ENCODE results near the gene PTPRA. TPM values are rescaled to one million over a fixed set of nuclear protein-coding genes. Genes with fewer than 3 reads are reported as not detected.
"Not testable (repeated sequence)": the region's sequence is repeated elsewhere in the genome, so short reads cannot be mapped to it uniquely, and the experiment has no call there.

Gene PTPRA
- total and polyA plus RNA-seq, 2 of the 8 experiments (the other 6 are each of a cell fraction or from before 2014, with no cell fraction given): 47.7 to 51.3 TPM

GRCh38 chr20:2831206-2831605 lies 42.1 kb upstream of the PTPRA start:
- H2BK5ac ChIP-seq (ENCODE audit: low read depth, low read length); H4K20me1 ChIP-seq (replicated peaks in 1 of 2; ENCODE audit: control insufficient read depth in 1 of 2, insufficient read depth in 2 of 2, low read length in 2 of 2); H3K56ac ChIP-seq (replicated peaks; ENCODE audit: insufficient read length, low read depth, low read length); H4K91ac ChIP-seq (replicated peaks; ENCODE audit: insufficient read length, low read length); H3K4me3 ChIP-seq (ENCODE audit: extremely low read depth in 1 of 4, insufficient read depth in 2 of 4, low read depth in 3 of 4, low read length in 4 of 4); H3K9ac ChIP-seq (replicated peaks in 1 of 4; ENCODE audit: extremely low read depth in 1 of 4, low read depth in 3 of 4, low read length in 3 of 4); H3K79me2 ChIP-seq (ENCODE audit: control insufficient read depth in 1 of 2, insufficient read depth in 2 of 2, low read length in 2 of 2); H2BK20ac ChIP-seq (ENCODE audit: low read length); H2BK15ac ChIP-seq (ENCODE audit: low read length); POLR2A ChIA-PET (ENCODE audit: partially characterized antibody); H2BK12ac ChIP-seq (ENCODE audit: low read depth, low read length); H4K5ac ChIP-seq (ENCODE audit: insufficient read length, low read depth, low read length); CTCF ChIA-PET (ENCODE audit: partially characterized antibody); H3K4me2 ChIP-seq (ENCODE audit: insufficient read depth in 1 of 2, low read depth in 2 of 2, low read length in 2 of 2); H3K36me3 ChIP-seq (ENCODE audit: control insufficient read depth in 2 of 4, insufficient read depth in 4 of 4, low read length in 3 of 4); H4K8ac ChIP-seq (ENCODE audit: extremely low read depth, insufficient read depth, low read length); H3K4me1 ChIP-seq (replicated peaks in 1 of 4; ENCODE audit: control insufficient read depth in 3 of 4, insufficient read depth in 4 of 4, low read length in 3 of 4); H3K18ac ChIP-seq (ENCODE audit: extremely low read depth, low read length); H2AFZ ChIP-seq (ENCODE audit: low read length); H3K27ac ChIP-seq (ENCODE audit: low read depth, low read length); H3K23ac ChIP-seq (ENCODE audit: insufficient read length); H2AK5ac ChIP-seq (ENCODE audit: low read depth, low read length); H3K4ac ChIP-seq (replicated peaks; ENCODE audit: insufficient read length, low read depth, low read length); H3K79me1 ChIP-seq (ENCODE audit: low read depth, low read length); DNase-seq (ENCODE audit: low read depth in 1 of 2, low spot score in 2 of 2); FAIRE-seq; H3K23me2 ChIP-seq (ENCODE audit: low read depth, low read length); H3K9me3 ChIP-seq (ENCODE audit: insufficient read depth in 2 of 2, low read depth in 1 of 2, low read length in 1 of 2); H3K27me3 ChIP-seq (replicated peaks in 1 of 4; ENCODE audit: control insufficient read depth in 3 of 4, extremely low read depth in 1 of 4, insufficient read depth in 3 of 4, low read length in 3 of 4); H2BK120ac ChIP-seq (replicated peaks; ENCODE audit: low read depth, low read length); H3K14ac ChIP-seq (ENCODE audit: insufficient read length): not testable (repeated sequence)
- 82% methylated on average over 2 of the region's 7 CpGs; no CpG with 5 or more reads in 1 of the 2 experiments for WGBS, 2 experiments (ENCODE audit: extremely low coverage in 1 of 2, insufficient coverage in 1 of 2, insufficient read length in 1 of 2, insufficient replicate concordance in 2 of 2, low coverage in 1 of 2, low lambda C conversion rate in 2 of 2, missing lambda C conversion rate in 1 of 2)
